ENCODE results near the gene OR2L5.

DNA sequence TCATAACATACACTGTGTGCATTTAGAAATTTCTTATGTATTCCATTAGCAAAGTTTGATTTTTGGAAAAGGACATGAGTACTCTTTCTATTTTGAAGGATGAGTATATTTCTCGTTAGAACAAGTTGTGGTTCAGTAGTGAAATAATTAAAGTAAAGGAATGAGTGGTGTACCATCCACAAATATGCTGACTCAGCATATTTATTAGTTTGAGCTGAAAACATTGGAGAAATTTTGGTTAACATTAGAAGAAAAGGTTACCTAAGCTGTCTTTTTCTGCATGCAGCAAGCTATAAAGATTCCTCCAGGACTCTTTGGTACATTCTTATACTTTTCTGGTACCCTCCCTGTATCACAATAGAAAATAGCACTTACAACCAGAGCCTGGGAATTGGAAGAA is 5.7 kb upstream of the OR2L5 start:
- TF ChIP-seq, protein P1, sequence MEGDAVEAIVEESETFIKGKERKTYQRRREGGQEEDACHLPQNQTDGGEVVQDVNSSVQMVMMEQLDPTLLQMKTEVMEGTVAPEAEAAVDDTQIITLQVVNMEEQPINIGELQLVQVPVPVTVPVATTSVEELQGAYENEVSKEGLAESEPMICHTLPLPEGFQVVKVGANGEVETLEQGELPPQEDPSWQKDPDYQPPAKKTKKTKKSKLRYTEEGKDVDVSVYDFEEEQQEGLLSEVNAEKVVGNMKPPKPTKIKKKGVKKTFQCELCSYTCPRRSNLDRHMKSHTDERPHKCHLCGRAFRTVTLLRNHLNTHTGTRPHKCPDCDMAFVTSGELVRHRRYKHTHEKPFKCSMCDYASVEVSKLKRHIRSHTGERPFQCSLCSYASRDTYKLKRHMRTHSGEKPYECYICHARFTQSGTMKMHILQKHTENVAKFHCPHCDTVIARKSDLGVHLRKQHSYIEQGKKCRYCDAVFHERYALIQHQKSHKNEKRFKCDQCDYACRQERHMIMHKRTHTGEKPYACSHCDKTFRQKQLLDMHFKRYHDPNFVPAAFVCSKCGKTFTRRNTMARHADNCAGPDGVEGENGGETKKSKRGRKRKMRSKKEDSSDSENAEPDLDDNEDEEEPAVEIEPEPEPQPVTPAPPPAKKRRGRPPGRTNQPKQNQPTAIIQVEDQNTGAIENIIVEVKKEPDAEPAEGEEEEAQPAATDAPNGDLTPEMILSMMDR (IDR thresholded peaks at IDR 0.05) = no peak
- no peak for TF ChIP-seq POLR2A (IDR thresholded peaks at IDR 0.05)

Measured in body of pancreas (tissue), 4 donors.